ENCODE data around the gene PBX2.

PBX2 gene, protein sequence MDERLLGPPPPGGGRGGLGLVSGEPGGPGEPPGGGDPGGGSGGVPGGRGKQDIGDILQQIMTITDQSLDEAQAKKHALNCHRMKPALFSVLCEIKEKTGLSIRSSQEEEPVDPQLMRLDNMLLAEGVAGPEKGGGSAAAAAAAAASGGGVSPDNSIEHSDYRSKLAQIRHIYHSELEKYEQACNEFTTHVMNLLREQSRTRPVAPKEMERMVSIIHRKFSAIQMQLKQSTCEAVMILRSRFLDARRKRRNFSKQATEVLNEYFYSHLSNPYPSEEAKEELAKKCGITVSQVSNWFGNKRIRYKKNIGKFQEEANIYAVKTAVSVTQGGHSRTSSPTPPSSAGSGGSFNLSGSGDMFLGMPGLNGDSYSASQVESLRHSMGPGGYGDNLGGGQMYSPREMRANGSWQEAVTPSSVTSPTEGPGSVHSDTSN

DNA sequence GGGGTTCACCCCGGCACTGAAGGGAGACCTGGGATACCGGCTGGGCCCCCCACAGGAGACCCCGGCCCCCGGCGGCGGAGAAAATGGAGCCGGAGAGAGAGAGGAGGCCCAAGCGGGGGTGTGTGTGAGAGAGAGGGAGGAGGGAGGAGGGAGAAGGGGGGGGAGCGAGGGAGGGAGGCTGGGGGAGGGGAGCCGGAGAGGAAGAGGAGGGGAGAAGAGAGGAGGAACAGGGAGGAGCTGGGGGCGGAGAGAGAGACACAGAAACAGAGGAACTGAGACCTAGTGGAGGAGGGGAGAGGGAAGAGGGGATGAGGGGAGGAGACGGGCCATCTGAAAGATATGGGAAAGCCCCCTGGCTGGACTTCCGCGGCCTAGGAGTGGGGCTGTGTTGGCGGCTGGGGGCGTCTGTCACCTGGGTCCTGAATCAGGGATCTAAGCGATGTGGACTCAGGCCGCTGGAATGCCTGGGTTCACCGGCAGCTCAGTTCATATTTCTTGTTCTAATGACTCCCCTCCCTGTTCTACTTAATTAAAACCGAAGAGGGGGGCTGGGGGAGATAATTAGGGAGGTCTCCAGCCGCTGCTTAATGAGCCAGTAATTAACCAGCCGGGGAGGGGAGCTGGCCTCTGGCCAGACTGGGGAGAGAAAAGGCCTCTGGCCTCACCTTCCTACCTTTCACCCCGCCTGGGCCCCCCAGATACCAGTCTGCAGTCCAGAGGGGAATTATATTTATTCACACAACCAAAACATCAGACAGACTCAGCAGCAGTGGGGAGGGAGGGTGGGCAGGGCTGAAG is at the start of gene PBX2:
Gene PBX2, minus strand, starts transcription at position 149 of the 798 bp plus-strand sequence. CDS start 287 bp downstream, outside the sequence.
- Histone ChIP-seq H3K9me3 (ENCODE audit: control insufficient read depth, insufficient read depth, low read length) (no peaks in the 10 kb centered on the region), H3K36me3 (ENCODE audit: control insufficient read depth, insufficient read depth, low read length) (peaks cover 19% of the 10 kb centered on the region), H3K27me3 (ENCODE audit: control insufficient read depth, insufficient read depth, low read length) (no peaks in the 10 kb centered on the region), H3K27ac (ENCODE audit: low read depth, low read length) (peak within 1 kb of the TSS; percentile 85), H3K4me1 (ENCODE audit: control insufficient read depth, insufficient read depth, low read length) (peaks cover 32% of the 10 kb centered on the region), H3K9ac (ENCODE audit: low read depth, low read length) (peak within 1 kb of the TSS; percentile 31; the same call in 1 of the 2 replicates), H3K4me3 (ENCODE audit: low read depth, low read length) (peak within 1 kb of the TSS; percentile 67)

DNA sequence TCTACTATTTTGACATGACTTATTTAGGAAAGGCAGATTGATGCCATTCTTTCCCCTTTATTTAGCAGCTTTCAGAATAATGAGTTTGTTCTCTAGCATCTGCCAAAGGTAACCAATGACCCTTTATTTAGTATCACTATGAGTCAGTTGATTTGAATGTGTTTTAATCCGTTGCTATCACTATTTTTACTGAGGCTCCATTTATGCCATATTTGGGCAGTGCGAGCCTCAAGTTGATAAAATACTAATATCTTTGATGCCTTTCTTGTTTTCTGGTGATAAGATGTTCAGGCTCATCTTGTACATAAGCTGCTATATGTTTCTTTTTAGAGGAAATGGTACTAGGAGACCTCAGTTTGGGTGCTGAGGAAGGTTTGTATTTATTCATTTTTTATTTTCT is 49.5 kb upstream of the PBX2 start:
- Histone ChIP-seq H3K27ac (ENCODE audit: low read depth, low read length) (no peak overlapping the region), H3K9me3 (ENCODE audit: control insufficient read depth, insufficient read depth, low read length) (no peaks in the 10 kb centered on the region), H3K9ac (ENCODE audit: low read depth, low read length) (no peak overlapping the region), H3K27me3 (ENCODE audit: control insufficient read depth, insufficient read depth, low read length) (peaks cover 3% of the 10 kb centered on the region; the same call in 1 of the 2 replicates), H3K4me3 (ENCODE audit: low read depth, low read length) (no peak overlapping the region), H3K36me3 (ENCODE audit: control insufficient read depth, insufficient read depth, low read length) (no peaks in the 10 kb centered on the region), H3K4me1 (ENCODE audit: control insufficient read depth, insufficient read depth, low read length) (no peaks in the 10 kb centered on the region)

DNA sequence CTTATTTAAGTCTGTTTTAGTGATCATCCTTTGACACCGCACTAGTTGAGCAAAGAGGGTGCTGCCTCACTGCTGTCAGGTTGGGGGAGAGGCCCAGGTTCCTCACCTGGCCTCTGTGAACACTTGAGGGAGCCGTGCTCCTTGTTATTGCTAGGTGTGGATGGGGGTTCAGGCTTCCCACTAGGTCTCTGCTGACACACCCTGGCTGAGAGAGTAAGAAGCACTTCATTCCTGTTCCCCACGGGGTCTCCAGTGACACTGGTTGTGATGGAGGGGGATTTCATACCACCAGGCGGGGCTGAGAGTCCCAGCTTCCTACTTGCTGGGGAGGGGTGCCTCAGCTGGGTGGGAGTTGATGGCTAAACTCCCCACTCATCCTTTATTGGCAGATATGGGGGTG is 44.9 kb upstream of the PBX2 start:
- H3K36me3 ChIP-seq (ENCODE audit: control insufficient read depth, insufficient read depth, low read length), result no peaks in the 10 kb centered on the region
- H3K9me3 ChIP-seq (ENCODE audit: control insufficient read depth, insufficient read depth, low read length), result no peaks in the 10 kb centered on the region
- no peak overlapping the region for H3K4me3 ChIP-seq (ENCODE audit: low read depth, low read length)
- H3K4me1 ChIP-seq (ENCODE audit: control insufficient read depth, insufficient read depth, low read length), result no peaks in the 10 kb centered on the region
- no peaks in the 10 kb centered on the region for H3K27me3 ChIP-seq (ENCODE audit: control insufficient read depth, insufficient read depth, low read length)
- H3K9ac ChIP-seq (ENCODE audit: low read depth, low read length), result no peak overlapping the region
- H3K27ac ChIP-seq (ENCODE audit: low read depth, low read length), result no peak overlapping the region

DNA sequence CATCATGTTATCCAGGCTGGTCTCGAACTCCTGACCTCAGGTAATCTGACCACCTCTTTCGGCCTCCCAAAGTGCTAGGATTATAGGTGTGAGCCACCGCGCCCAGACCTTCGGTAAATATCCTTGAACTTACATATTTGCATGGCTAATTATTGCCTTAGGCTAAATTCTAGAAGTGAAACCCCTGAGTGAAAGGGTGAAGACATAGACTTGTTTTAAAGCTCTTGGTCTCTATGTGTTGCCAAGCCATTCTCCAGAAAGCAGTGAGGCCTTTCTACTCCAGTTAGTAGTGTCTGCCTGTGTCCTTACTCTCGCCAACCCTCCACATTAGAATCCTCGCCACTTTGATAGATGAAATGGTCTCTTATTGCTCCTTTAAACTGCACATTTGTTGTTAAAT is 36.4 kb upstream of the PBX2 start:
- Histone ChIP-seq H3K36me3 (ENCODE audit: control insufficient read depth, insufficient read depth, low read length) (no peaks in the 10 kb centered on the region), H3K27ac (ENCODE audit: low read depth, low read length) (no peak overlapping the region), H3K9me3 (ENCODE audit: control insufficient read depth, insufficient read depth, low read length) (no peaks in the 10 kb centered on the region), H3K27me3 (ENCODE audit: control insufficient read depth, insufficient read depth, low read length) (no peaks in the 10 kb centered on the region), H3K9ac (ENCODE audit: low read depth, low read length) (no peak overlapping the region), H3K4me3 (ENCODE audit: low read depth, low read length) (no peak overlapping the region), H3K4me1 (ENCODE audit: control insufficient read depth, insufficient read depth, low read length) (peaks cover 4% of the 10 kb centered on the region; the same call in 1 of the 2 replicates)

DNA sequence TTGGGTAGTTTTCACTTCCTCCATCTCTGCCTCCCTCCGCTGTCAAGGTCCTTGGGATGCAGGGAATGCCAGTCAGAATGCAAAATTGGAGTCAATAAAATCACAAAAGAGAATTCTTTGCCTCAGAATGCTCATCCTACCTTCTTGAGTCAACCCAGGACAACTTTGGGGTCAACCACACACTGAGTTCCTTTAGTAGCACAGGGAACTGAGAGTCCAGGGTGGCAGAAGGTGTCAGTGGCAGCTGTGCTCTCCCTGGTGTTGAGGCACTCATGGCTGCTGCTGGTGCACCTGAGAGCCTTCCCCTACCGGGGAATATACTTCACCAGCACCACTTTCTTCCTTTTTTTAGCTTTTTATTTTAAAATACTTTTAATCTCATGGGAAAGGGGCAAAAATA is 34.7 kb upstream of the PBX2 start:
- Histone ChIP-seq H3K27ac (ENCODE audit: low read depth, low read length) (no peak overlapping the region), H3K4me1 (ENCODE audit: control insufficient read depth, insufficient read depth, low read length) (peaks cover 4% of the 10 kb centered on the region; the same call in 1 of the 2 replicates), H3K9ac (ENCODE audit: low read depth, low read length) (no peak overlapping the region)

DNA sequence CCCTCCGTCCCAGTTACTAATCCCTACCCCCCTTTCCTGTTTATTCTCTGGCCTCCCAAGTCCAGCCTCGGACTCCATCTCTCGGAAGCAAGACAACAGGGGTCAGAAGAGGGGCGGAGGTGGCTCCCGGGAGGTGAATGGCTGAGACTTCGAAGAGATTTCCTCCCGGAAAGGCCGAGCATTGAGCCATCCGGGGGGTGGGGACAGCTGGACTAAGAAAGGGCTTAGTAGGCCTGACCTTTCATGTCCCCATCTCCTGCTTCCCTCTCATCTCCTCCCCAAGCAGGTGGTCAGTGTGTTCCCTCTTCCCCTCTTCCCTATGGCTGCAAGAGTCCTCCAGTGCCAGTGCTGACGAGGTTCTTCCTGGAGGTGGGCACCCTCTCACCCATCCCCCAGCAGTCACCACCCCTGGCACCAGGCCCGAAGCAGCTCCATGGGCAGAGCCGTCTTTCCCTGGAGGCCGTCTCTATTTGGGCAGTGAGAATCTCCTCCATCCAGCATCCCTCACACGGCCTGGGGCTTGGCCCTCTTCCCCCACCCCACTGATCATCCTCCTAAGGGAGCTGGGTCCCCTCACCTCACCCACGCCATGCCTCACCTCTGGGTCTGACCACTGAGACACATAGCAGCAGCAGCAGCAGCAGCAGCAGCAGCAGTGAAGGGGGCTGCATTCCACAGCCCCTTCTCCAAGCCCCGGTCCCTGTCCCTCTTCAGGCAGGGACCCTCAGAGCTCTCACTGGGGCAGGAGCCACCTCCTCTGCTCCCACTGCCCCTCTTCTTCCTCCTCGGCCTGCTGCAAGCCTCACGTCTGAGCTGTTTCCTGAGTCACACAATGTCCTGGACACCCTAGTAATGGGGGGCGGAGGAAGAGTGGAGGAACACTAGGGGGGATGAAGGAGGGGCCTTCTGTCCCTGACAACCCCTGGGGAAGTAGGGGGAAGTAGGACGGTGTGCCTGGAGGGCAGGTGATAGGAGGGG is 33.5 kb upstream of the PBX2 start, which contains the start of gene NOTCH4:
Gene NOTCH4, minus strand, starts transcription at position 810 of the 978 bp plus-strand sequence. Its CDS starts 139 bp downstream, at position 671.
- no peak within 1 kb of the TSS for H3K4me3 ChIP-seq (ENCODE audit: low read depth, low read length)
- no peaks in the 10 kb centered on the region for H3K27me3 ChIP-seq (ENCODE audit: control insufficient read depth, insufficient read depth, low read length)
- no peaks in the 10 kb centered on the region for H3K9me3 ChIP-seq (ENCODE audit: control insufficient read depth, insufficient read depth, low read length)
- no peaks in the 10 kb centered on the region for H3K36me3 ChIP-seq (ENCODE audit: control insufficient read depth, insufficient read depth, low read length)
- no peak within 1 kb of the TSS for H3K9ac ChIP-seq (ENCODE audit: low read depth, low read length)
- peaks cover 4% of the 10 kb centered on the region; the same call in 1 of the 2 replicates for H3K4me1 ChIP-seq (ENCODE audit: control insufficient read depth, insufficient read depth, low read length)
- no peak within 1 kb of the TSS for H3K27ac ChIP-seq (ENCODE audit: low read depth, low read length)

More for the DNA sequence above, 34.7 kb upstream of the PBX2 start:
- no peaks in the 10 kb centered on the region for H3K9me3 ChIP-seq (ENCODE audit: control insufficient read depth, insufficient read depth, low read length)
- H3K4me3 ChIP-seq (ENCODE audit: low read depth, low read length), result no peak overlapping the region
- H3K27me3 ChIP-seq (ENCODE audit: control insufficient read depth, insufficient read depth, low read length), result no peaks in the 10 kb centered on the region
- H3K36me3 ChIP-seq (ENCODE audit: control insufficient read depth, insufficient read depth, low read length), result no peaks in the 10 kb centered on the region

DNA sequence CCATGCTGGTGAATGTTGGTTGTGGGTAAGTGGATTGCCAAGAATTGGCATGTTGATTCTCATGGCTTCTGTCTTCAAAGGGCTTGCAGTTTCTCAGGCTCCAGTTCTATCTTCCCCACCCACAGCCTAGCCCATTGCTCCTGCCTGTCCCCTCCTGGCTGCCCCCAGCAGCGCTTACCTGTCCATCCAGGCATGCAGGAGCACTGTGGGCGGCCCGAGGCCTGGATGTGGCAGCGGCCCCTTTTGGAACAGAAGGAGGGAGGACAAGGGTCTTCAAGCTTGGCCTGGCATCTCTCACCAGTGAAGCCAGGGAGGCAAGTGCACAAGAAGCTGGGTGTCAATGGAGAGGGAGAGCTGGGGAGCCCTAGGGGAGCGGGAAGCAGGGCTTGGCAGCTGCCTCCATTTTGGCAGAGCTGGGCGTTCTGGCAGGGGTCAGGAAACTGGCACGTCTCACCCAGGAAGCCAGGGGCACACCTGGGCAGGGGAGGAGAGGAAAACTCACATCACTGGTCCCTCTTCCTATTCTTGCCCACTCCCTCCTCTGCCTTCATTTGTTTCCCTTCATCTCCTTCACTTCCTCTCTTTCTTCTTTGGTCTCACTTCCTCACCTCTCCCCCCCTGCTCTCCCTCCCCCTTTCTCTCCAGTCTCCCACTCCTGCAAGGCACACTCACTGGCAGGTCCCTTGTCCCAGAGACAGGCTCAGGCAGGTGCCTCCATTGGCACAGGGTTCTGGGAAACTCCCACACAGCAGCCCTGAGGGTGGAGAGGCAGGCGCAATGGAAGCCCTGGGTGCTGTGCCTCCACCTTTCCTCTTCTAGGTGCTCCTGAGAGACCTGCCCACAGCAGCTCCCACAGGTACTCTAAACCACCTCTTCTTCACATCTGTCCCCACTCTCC is 32.6 kb upstream of the PBX2 start:
- H3K9me3 ChIP-seq (ENCODE audit: control insufficient read depth, insufficient read depth, low read length), result no peaks in the 10 kb centered on the region
- no peak overlapping the region for H3K9ac ChIP-seq (ENCODE audit: low read depth, low read length)
- H3K4me1 ChIP-seq (ENCODE audit: control insufficient read depth, insufficient read depth, low read length), result peaks cover 4% of the 10 kb centered on the region; the same call in 1 of the 2 replicates
- no peak overlapping the region for H3K4me3 ChIP-seq (ENCODE audit: low read depth, low read length)
- no peak overlapping the region for H3K27ac ChIP-seq (ENCODE audit: low read depth, low read length)
- H3K36me3 ChIP-seq (ENCODE audit: control insufficient read depth, insufficient read depth, low read length), result no peaks in the 10 kb centered on the region
- H3K27me3 ChIP-seq (ENCODE audit: control insufficient read depth, insufficient read depth, low read length), result no peaks in the 10 kb centered on the region

DNA sequence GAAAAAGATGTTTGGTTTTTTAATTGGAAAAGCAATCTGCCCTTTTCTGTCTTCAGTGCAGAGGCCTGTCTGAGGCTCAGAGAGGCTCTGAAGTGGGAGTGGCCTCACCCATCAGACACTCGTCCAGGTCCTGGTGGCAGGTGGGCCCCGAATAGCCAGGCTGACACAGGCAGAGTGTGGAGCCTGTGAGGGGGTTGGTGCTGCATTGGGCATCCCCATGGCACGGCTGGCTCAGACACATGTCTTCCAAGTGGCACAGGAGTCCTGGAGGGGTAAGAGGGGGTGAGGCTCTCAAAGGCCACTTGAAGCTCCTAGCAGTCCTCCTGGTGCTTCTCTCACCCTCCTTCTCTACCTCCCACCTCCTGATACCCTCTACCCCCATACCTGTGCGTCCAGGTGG is 30.0 kb upstream of the PBX2 start:
- no peaks in the 10 kb centered on the region for H3K27me3 ChIP-seq (ENCODE audit: control insufficient read depth, insufficient read depth, low read length)
- H3K27ac ChIP-seq (ENCODE audit: low read depth, low read length), result no peak overlapping the region
- H3K4me1 ChIP-seq (ENCODE audit: control insufficient read depth, insufficient read depth, low read length), result peaks cover 4% of the 10 kb centered on the region; the same call in 1 of the 2 replicates
- H3K36me3 ChIP-seq (ENCODE audit: control insufficient read depth, insufficient read depth, low read length), result no peaks in the 10 kb centered on the region
- H3K9me3 ChIP-seq (ENCODE audit: control insufficient read depth, insufficient read depth, low read length), result no peaks in the 10 kb centered on the region
- no peak overlapping the region for H3K4me3 ChIP-seq (ENCODE audit: low read depth, low read length)
- no peak overlapping the region for H3K9ac ChIP-seq (ENCODE audit: low read depth, low read length)

DNA sequence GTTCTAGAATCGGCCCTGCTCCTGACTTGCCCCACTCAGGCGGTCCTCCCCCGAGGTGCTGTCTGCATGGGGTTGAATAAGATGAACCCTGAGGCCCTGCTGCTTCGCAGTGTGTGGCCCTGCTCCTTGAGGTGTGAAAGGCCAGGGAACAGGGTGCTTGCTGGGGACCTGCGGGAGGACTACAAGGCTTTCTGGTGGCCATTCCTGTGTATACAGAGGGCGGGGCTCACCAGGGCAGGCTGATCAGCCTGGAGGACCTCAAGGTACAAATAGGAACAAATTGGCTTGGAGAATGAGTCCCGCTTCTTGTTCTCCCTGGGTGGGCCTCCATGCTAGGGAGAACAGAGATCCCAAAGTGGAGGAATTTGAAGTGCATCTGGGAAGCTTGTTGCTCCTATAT is 28.2 kb upstream of the PBX2 start:
- H3K27ac ChIP-seq (ENCODE audit: low read depth, low read length), result no peak overlapping the region
- no peaks in the 10 kb centered on the region for H3K36me3 ChIP-seq (ENCODE audit: control insufficient read depth, insufficient read depth, low read length)
- no peaks in the 10 kb centered on the region for H3K9me3 ChIP-seq (ENCODE audit: control insufficient read depth, insufficient read depth, low read length)
- no peak overlapping the region for H3K9ac ChIP-seq (ENCODE audit: low read depth, low read length)
- no peaks in the 10 kb centered on the region for H3K4me1 ChIP-seq (ENCODE audit: control insufficient read depth, insufficient read depth, low read length)
- H3K27me3 ChIP-seq (ENCODE audit: control insufficient read depth, insufficient read depth, low read length), result no peaks in the 10 kb centered on the region
- H3K4me3 ChIP-seq (ENCODE audit: low read depth, low read length), result no peak overlapping the region

Data from HUES48 (cell line).